ENCODE data around the gene CHCHD6.

Gene CHCHD6

GRCh38 chr3:126963261-126964190 lies 259.5 kb downstream of the CHCHD6 start:
- DNase-seq, result no peak

- no peak for DNase-seq
Measured at GRCh38 chr3:126964261-126964660, 260.2 kb downstream of the CHCHD6 start.

- DNase-seq, result no peak
Measured at GRCh38 chr3:126964950-126965349, 260.9 kb downstream of the CHCHD6 start.

- DNase-seq, result no peak
Measured at GRCh38 chr3:126965526-126966080, 261.6 kb downstream of the CHCHD6 start.

- DNase-seq, result no peak
Measured at GRCh38 chr3:126967386-126967785, 263.3 kb downstream of the CHCHD6 start.

- no peak for DNase-seq
Measured at GRCh38 chr3:126968391-126969390, 264.7 kb downstream of the CHCHD6 start.

GRCh38 chr3:126969586-126969985 lies 265.5 kb downstream of the CHCHD6 start:
- DNase-seq, result no peak

GRCh38 chr3:126970101-126970500 lies 266.1 kb downstream of the CHCHD6 start:
- no peak for DNase-seq

- no peak for DNase-seq
Measured at GRCh38 chr3:126970921-126971320, 266.9 kb downstream of the CHCHD6 start.

GRCh38 chr3:126971891-126972351 lies 267.9 kb downstream of the CHCHD6 start:
- DNase-seq, result no peak

GRCh38 chr3:126972866-126973265 lies 268.8 kb downstream of the CHCHD6 start:
- DNase-seq, result no peak

- no peak for DNase-seq
Measured at GRCh38 chr3:126973814-126974213, 269.8 kb downstream of the CHCHD6 start.

- DNase-seq, result no peak
Measured at GRCh38 chr3:126974756-126975155, 270.7 kb downstream of the CHCHD6 start.

- no peak for DNase-seq
Measured at GRCh38 chr3:126976906-126977305, 272.9 kb downstream of the CHCHD6 start.

GRCh38 chr3:126977821-126978220 lies 273.8 kb downstream of the CHCHD6 start:
- DNase-seq, result no peak

GRCh38 chr3:126978291-126978690 lies 274.3 kb downstream of the CHCHD6 start:
- DNase-seq, result no peak

- no peak for DNase-seq
Measured at GRCh38 chr3:126979046-126979628, 275.1 kb downstream of the CHCHD6 start.

GRCh38 chr3:126980266-126980811 lies 276.3 kb downstream of the CHCHD6 start:
- DNase-seq, result no peak

- no peak for DNase-seq
Measured at GRCh38 chr3:126982126-126982470, 278.1 kb downstream of the CHCHD6 start.

- peak; percentile 47 for DNase-seq
Measured at GRCh38 chr3:126982471-126983175, 278.6 kb downstream of the CHCHD6 start, which contains the start of gene PLXNA1. Gene PLXNA1, plus strand, starts transcription at chr3:126983115. Its CDS starts 5,479 bp downstream, at chr3:126988594.

GRCh38 chr3:126983276-126983652 lies 279.2 kb downstream of the CHCHD6 start:
- DNase-seq, result no peak
